ENCODE results near the gene AMELY. TPM values are rescaled to one million over a fixed set of nuclear protein-coding genes. Genes with fewer than 3 reads are reported as not detected.

AMELY gene
- total and polyA plus RNA-seq, 8 donors, result not detected

GRCh38 chrY:6935497-6935896 is 23.9 kb upstream of the AMELY start:
- 76 to 87% (median 85%) methylated on average over 2 of the region's 2 CpGs; no CpG with 5 or more reads in 2 of the 5 donors for WGBS, 5 donors
- Histone ChIP-seq H3K4me3 (no peak overlapping the region), H3K9me3 (no peaks in the 10 kb centered on the region), H3K4me1 (no peaks in the 10 kb centered on the region), H3K36me3 (no peaks in the 10 kb centered on the region), H3K27me3 (no peaks in the 10 kb centered on the region), H3K27ac (no peak overlapping the region)
- TF ChIP-seq EP300 (IDR thresholded peaks at IDR 0.05) (no peak), CTCF (IDR thresholded peaks at IDR 0.05) (no peak), POLR2A (IDR thresholded peaks at IDR 0.05) (no peak), POLR2AphosphoS5 (IDR thresholded peaks at IDR 0.05) (no peak)
- intact Hi-C loops (cut with DNase I; ENCODE audit: low total_unique reads), result no loop called here
- no peak for DNase-seq

- TF ChIP-seq CTCF (IDR thresholded peaks at IDR 0.05) (no peak), POLR2A (IDR thresholded peaks at IDR 0.05) (no peak), EP300 (IDR thresholded peaks at IDR 0.05) (no peak), POLR2AphosphoS5 (IDR thresholded peaks at IDR 0.05) (no peak)
- intact Hi-C loops (cut with DNase I; ENCODE audit: low total_unique reads), result no loop called here
- 14 to 44% (median 24%) methylated on average over 4 of the region's 4 CpGs; no CpG with 5 or more reads in 2 of the 5 donors for WGBS, 5 donors
Observed at GRCh38 chrY:6931779-6932396, 20.3 kb upstream of the AMELY start.

GRCh38 chrY:6929237-6929636 is 17.7 kb upstream of the AMELY start:
- Histone ChIP-seq H3K36me3 (no peaks in the 10 kb centered on the region), H3K27ac (no peak overlapping the region), H3K9me3 (no peaks in the 10 kb centered on the region), H3K4me3 (no peak overlapping the region), H3K27me3 (no peaks in the 10 kb centered on the region), H3K4me1 (no peaks in the 10 kb centered on the region)
- TF ChIP-seq EP300 (IDR thresholded peaks at IDR 0.05), result no peak
- no peak for TF ChIP-seq POLR2AphosphoS5 (IDR thresholded peaks at IDR 0.05)
- no peak for TF ChIP-seq POLR2A (IDR thresholded peaks at IDR 0.05)
- TF ChIP-seq CTCF (IDR thresholded peaks at IDR 0.05), result no peak
- no peak for DNase-seq
- WGBS, 5 donors, result 33 to 68% methylated on average over 1 of the region's 1 CpG; no CpG with 5 or more reads in 3 of the 5 donors
- intact Hi-C loops (cut with DNase I; ENCODE audit: low total_unique reads), result no loop called here

More at GRCh38 chrY:6931779-6932396, 20.3 kb upstream of the AMELY start:
- Histone ChIP-seq H3K4me3 (no peak overlapping the region), H3K36me3 (no peaks in the 10 kb centered on the region), H3K27ac (no peak overlapping the region), H3K27me3 (no peaks in the 10 kb centered on the region), H3K9me3 (no peaks in the 10 kb centered on the region), H3K4me1 (no peaks in the 10 kb centered on the region)
- no peak for DNase-seq

GRCh38 chrY:6928265-6928664 is 16.7 kb upstream of the AMELY start:
- H3K27me3 ChIP-seq, result no peaks in the 10 kb centered on the region
- no peak for DNase-seq
- no peaks in the 10 kb centered on the region for H3K36me3 ChIP-seq
- WGBS, 5 donors, result 50 to 65% (median 60%) methylated on average over 1 to 4 of the region's 4 CpGs; no CpG with 5 or more reads in 2 of the 5 donors
- H3K4me3 ChIP-seq, result no peak overlapping the region
- no peaks in the 10 kb centered on the region for H3K4me1 ChIP-seq
- intact Hi-C loops (cut with DNase I; ENCODE audit: low total_unique reads), result no loop called here
- H3K9me3 ChIP-seq, result no peaks in the 10 kb centered on the region
- TF ChIP-seq POLR2AphosphoS5 (IDR thresholded peaks at IDR 0.05) (no peak), EP300 (IDR thresholded peaks at IDR 0.05) (no peak), CTCF (IDR thresholded peaks at IDR 0.05) (no peak), POLR2A (IDR thresholded peaks at IDR 0.05) (no peak)
- H3K27ac ChIP-seq, result no peak overlapping the region
